Sigmoid colon (tissue), 4 donors: Measurements from ENCODE around the gene MKKS.

Source experiments
- CTCF ChIP-seq, 4 experiments: fragments of 450-650 bp in 3 of 4; fragments of 200-600 bp in 1 of 4; IDR thresholded peaks; one replicate each; pipeline ENCODE4 v1.5.1; 2016 to 2019; ENCODE audit warnings: antibody characterized with exemption in 4 of 4, mild to moderate bottlenecking in 3 of 4, moderate library complexity in 2 of 4
- POLR2A ChIP-seq, 2 donors: fragments of 450-650 bp; IDR thresholded peaks; one replicate each; pipeline ENCODE4 v1.6.1; 2016; ENCODE audit warnings: antibody characterized with exemption in 2 of 2, mild to moderate bottlenecking in 2 of 2, moderate library complexity in 2 of 2
- POLR2AphosphoS5 ChIP-seq, 4 donors: sonication (generic); formaldehyde crosslinking; IDR thresholded peaks; one replicate each; pipeline ENCODE4 v1.6.1; 2017; ENCODE audit warnings: antibody characterized with exemption in 4 of 4

GRCh38 chr20:10390709-10391108 is 43.3 kb downstream of the MKKS start:
- TF ChIP-seq POLR2AphosphoS5 (IDR thresholded peaks at IDR 0.05): no peak
- TF ChIP-seq CTCF (IDR thresholded peaks at IDR 0.05): no peak
- no peak for TF ChIP-seq POLR2A (IDR thresholded peaks at IDR 0.05)
